ENCODE measurements around the gene SLC4A4. TPM values are rescaled to one million over a fixed set of nuclear protein-coding genes. Genes with fewer than 3 reads are reported as not detected.

Gene SLC4A4
- total and polyA plus RNA-seq, 4 donors: 3.2 to 78.6 (median 18.6) TPM

DNA sequence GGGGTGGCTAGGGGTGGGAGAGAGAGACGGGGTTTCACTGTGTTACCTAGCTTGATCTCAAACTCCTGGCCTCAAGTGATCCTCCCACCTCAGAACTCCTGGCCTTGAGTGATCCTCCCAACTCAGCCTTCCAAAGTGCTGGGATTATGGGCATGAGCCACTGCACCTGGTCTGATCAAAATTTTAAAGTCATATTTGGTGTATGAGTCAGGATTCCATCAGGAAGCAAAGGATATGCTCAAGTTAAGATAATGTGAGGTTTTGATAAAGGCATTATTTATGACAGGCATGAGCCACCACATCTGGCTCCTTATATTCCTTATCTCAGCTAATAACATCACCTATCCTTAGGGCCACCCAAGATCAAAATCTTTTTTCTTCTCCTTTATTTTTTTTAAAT, 182.0 kb downstream of the SLC4A4 start:
- H3K9ac ChIP-seq (ENCODE audit: insufficient read depth in 1 of 2, low read length in 2 of 2): no peak overlapping the region
- H3K36me3 ChIP-seq (ENCODE audit: control insufficient read depth in 4 of 4, insufficient read depth in 4 of 4, low read length in 4 of 4): peaks cover 0 to 6% (median 0%) of the 10 kb centered on the region in 4 donors
- TF ChIP-seq, protein P1, sequence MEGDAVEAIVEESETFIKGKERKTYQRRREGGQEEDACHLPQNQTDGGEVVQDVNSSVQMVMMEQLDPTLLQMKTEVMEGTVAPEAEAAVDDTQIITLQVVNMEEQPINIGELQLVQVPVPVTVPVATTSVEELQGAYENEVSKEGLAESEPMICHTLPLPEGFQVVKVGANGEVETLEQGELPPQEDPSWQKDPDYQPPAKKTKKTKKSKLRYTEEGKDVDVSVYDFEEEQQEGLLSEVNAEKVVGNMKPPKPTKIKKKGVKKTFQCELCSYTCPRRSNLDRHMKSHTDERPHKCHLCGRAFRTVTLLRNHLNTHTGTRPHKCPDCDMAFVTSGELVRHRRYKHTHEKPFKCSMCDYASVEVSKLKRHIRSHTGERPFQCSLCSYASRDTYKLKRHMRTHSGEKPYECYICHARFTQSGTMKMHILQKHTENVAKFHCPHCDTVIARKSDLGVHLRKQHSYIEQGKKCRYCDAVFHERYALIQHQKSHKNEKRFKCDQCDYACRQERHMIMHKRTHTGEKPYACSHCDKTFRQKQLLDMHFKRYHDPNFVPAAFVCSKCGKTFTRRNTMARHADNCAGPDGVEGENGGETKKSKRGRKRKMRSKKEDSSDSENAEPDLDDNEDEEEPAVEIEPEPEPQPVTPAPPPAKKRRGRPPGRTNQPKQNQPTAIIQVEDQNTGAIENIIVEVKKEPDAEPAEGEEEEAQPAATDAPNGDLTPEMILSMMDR (IDR thresholded peaks at IDR 0.05; ENCODE audit: control extremely low read depth, extremely low read depth): no peak
- WGBS, 2 donors: 90 to 94% methylated on average over 1 of the region's 1 CpG
- ATAC-seq (ENCODE audit: insufficient read depth, low FRiP score) (no peak), DNase-seq (no peak)
- no peaks in the 10 kb centered on the region for H3K27me3 ChIP-seq (ENCODE audit: control insufficient read depth in 3 of 3, insufficient read depth in 3 of 3, low read length in 2 of 3)
- H3K9me3 ChIP-seq (ENCODE audit: control insufficient read depth in 4 of 4, insufficient read depth in 3 of 4, low read length in 3 of 4): peaks cover 0 to 2% (median 0%) of the 10 kb centered on the region in 4 donors
- H3K27ac ChIP-seq (ENCODE audit: low read depth in 1 of 2, low read length in 1 of 2): no peak overlapping the region
- peaks cover 0 to 5% (median 0%) of the 10 kb centered on the region in 5 donors for H3K4me1 ChIP-seq (ENCODE audit: control insufficient read depth in 5 of 5, insufficient read depth in 5 of 5, low read length in 5 of 5)
- no peak overlapping the region for H3K4me3 ChIP-seq

DNA sequence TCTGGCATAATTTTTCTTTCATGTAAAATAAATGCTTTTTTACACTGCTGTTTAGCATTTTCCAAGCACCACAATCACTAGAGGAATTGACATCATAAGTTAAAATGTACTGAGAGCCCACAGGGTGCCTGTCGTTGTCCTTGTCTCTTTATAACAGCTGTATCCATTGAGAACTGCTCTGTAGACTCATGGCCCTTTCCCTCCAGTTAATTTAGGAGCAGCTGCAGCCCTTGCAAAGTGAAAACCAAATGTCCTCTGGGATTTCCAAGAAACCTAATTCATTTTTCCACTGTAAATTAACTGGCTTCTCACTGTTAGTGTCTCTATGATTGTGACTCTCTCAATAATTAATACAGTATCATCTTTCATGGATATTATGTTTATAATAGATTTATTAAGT, 185.9 kb downstream of the SLC4A4 start:
- Histone ChIP-seq H3K36me3 (ENCODE audit: control insufficient read depth in 4 of 4, insufficient read depth in 4 of 4, low read length in 4 of 4) (peaks cover 0 to 2% (median under 1%) of the 10 kb centered on the region in 4 donors), H3K4me3 (no peak overlapping the region), H3K9ac (ENCODE audit: insufficient read depth in 1 of 2, low read length in 2 of 2) (no peak overlapping the region), H3K27ac (ENCODE audit: low read depth in 1 of 2, low read length in 1 of 2) (no peak overlapping the region), H3K27me3 (ENCODE audit: control insufficient read depth in 3 of 3, insufficient read depth in 3 of 3, low read length in 2 of 3) (no peaks in the 10 kb centered on the region), H3K4me1 (ENCODE audit: control insufficient read depth in 5 of 5, insufficient read depth in 5 of 5, low read length in 5 of 5) (peaks cover 0 to 6% (median 0%) of the 10 kb centered on the region in 5 donors), H3K9me3 (ENCODE audit: control insufficient read depth in 4 of 4, insufficient read depth in 3 of 4, low read length in 3 of 4) (peaks cover 0 to 2% (median 0%) of the 10 kb centered on the region in 4 donors)
- DNase-seq: no peak
- WGBS, 2 donors: 58 to 65% methylated on average over 1 of the region's 1 CpG
- TF ChIP-seq, protein P1 (IDR thresholded peaks at IDR 0.05; ENCODE audit: control extremely low read depth, extremely low read depth): no peak
- ATAC-seq (ENCODE audit: insufficient read depth, low FRiP score): no peak

DNA sequence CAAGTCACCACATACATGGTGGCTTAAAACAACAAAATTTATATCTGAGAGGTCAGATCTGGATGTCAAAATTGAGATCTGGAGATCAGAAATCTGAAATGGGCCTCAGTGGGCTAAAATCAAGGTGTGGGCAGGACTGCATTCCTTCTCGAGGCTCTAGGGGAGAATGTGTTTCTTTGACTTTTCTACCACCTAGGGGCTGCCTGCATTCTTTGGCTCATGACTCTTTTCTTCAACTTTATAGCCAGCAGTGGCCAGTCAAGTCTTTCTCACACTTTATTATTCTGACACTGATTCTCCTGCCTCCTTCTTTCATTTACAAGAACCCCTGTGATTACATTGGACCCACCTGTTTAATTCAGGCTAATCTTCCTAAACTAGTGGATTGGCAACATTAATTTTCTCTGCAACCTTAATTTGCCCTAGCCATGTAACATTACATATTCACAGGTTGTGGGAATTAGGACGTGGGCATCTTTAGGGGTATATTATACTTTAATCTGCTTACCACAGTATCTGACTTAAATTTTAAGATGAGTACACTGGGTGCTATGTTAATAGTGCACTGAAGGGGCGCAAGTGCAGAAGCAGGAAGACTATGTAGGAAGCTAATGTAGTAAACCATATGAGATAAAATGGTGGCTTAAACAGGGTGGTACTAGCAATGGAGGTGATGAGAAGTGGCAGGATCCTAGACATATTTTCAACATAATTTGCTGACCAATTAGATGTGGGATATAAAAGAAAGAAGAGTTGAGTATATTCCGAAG, 188.0 kb downstream of the SLC4A4 start:
- DNase-seq (no peak), ATAC-seq (ENCODE audit: insufficient read depth, low FRiP score) (no peak)
- Histone ChIP-seq H3K27me3 (ENCODE audit: control insufficient read depth in 3 of 3, insufficient read depth in 3 of 3, low read length in 2 of 3) (no peaks in the 10 kb centered on the region), H3K27ac (ENCODE audit: low read depth in 1 of 2, low read length in 1 of 2) (no peak overlapping the region), H3K4me1 (ENCODE audit: control insufficient read depth in 5 of 5, insufficient read depth in 5 of 5, low read length in 5 of 5) (peaks cover 0 to 6% (median 0%) of the 10 kb centered on the region in 5 donors), H3K9ac (ENCODE audit: insufficient read depth in 1 of 2, low read length in 2 of 2) (no peak overlapping the region), H3K36me3 (ENCODE audit: control insufficient read depth in 4 of 4, insufficient read depth in 4 of 4, low read length in 4 of 4) (peaks cover 0 to 2% (median 0%) of the 10 kb centered on the region in 4 donors), H3K4me3 (no peak overlapping the region), H3K9me3 (ENCODE audit: control insufficient read depth in 4 of 4, insufficient read depth in 3 of 4, low read length in 3 of 4) (peaks cover 0 to 2% (median 0%) of the 10 kb centered on the region in 4 donors)
- TF ChIP-seq, protein P1 (IDR thresholded peaks at IDR 0.05; ENCODE audit: control extremely low read depth, extremely low read depth): no peak
- WGBS, 2 donors: 77 to 81% methylated on average over 4 of the region's 4 CpGs

Data from lung (tissue), 12 donors.